MCF 10A (cell line): ENCODE measurements around the gene MAGED4B. TPM values are rescaled to one million over a fixed set of nuclear protein-coding genes. Genes with fewer than 3 reads are reported as not detected.
"Not testable (repeated sequence)": the region's sequence is repeated elsewhere in the genome, so short reads cannot be mapped to it uniquely, and the experiment has no call there.

Source experiments
- Bru-seq: library from RNA; stranded (reverse); fragments of 400-500 nt; gene quantifications from one replicate; lab custom pipeline; 2021; lab: Mats Ljungman, UMichigan
- BruChase-seq, 2 experiments: library from RNA; stranded (reverse); fragments of 400-500 nt; gene quantifications; one replicate each; lab custom pipeline; 2021; lab: Mats Ljungman, UMichigan
- BruUV-seq: library from RNA; stranded (reverse); fragments of 400-500 nt; replicated peaks from 2 replicates; lab custom pipeline; 2021; lab: Mats Ljungman, UMichigan
- CTCF ChIA-PET: fragments of 300-600 bp; sonication (Branson Sonifier 250); formaldehyde crosslinking; extraction: SDS; loops from one replicate; lab custom pipeline; 2021; ENCODE audit warnings: antibody characterized with exemption, inconsistent platforms; lab: Yijun Ruan, JAX
- POLR2A ChIA-PET: fragments of 300-600, 350-650 bp; sonication (Branson Sonifier 250); formaldehyde crosslinking; extraction: SDS; loops from one replicate; lab custom pipeline; 2020; ENCODE audit warnings: antibody characterized with exemption, inconsistent platforms; lab: Yijun Ruan, JAX
- DNase-seq: peaks from one replicate; pipeline ENCODE4 v3.0.0-alpha.2; 2018; ENCODE audit not compliant: unreplicated experiment
- H3K27ac Mint-ChIP-seq: one replicate; pipeline ENCODE4 v1.8.0; 2022; ENCODE audit warnings: mild to moderate bottlenecking, low read depth, mixed read lengths; ENCODE audit not compliant: unreplicated experiment
- H3K27me3 Mint-ChIP-seq: one replicate; pipeline ENCODE4 v1.8.0; 2022; ENCODE audit warnings: mixed read lengths; ENCODE audit not compliant: insufficient read depth, unreplicated experiment
- H3K36me3 Mint-ChIP-seq: one replicate; pipeline ENCODE4 v1.8.0; 2022; ENCODE audit warnings: mild to moderate bottlenecking, moderate library complexity, mixed read lengths; ENCODE audit not compliant: insufficient read depth, unreplicated experiment
- H3K4me1 Mint-ChIP-seq: one replicate; pipeline ENCODE4 v1.8.0; 2022; ENCODE audit warnings: mixed read lengths; ENCODE audit not compliant: insufficient read depth, unreplicated experiment
- H3K4me3 Mint-ChIP-seq: one replicate; pipeline ENCODE4 v1.8.0; 2022; ENCODE audit warnings: mild to moderate bottlenecking, moderate library complexity, mixed read lengths; ENCODE audit not compliant: unreplicated experiment
- H3K9me3 Mint-ChIP-seq: one replicate; pipeline ENCODE4 v1.8.0; 2022; ENCODE audit warnings: mixed read lengths; ENCODE audit not compliant: unreplicated experiment
- CTCF ChIP-seq: fragments of 200-600 bp; IDR thresholded peaks from one replicate; pipeline ENCODE4 v1.8.0; 2022; ENCODE audit warnings: antibody characterized with exemption, mild to moderate bottlenecking; ENCODE audit not compliant: unreplicated experiment
- intact Hi-C: fragments of 100-400 bp; cut with micrococcal nuclease; formaldehyde crosslinking; loops from 2 replicates; pipeline ENCODE4 v1.14.1; 2022
- long read RNA-seq: library from polyadenylated mRNA; stranded (forward); transcript quantifications from one replicate; pipeline ENCODE4 v2.0.0, GENCODE V29; 2022
- total RNA-seq: library from RNA; stranded (reverse); gene quantifications from 2 replicates; pipeline ENCODE4 v1.2.3, GENCODE V29; 2022

Gene MAGED4B, protein sequence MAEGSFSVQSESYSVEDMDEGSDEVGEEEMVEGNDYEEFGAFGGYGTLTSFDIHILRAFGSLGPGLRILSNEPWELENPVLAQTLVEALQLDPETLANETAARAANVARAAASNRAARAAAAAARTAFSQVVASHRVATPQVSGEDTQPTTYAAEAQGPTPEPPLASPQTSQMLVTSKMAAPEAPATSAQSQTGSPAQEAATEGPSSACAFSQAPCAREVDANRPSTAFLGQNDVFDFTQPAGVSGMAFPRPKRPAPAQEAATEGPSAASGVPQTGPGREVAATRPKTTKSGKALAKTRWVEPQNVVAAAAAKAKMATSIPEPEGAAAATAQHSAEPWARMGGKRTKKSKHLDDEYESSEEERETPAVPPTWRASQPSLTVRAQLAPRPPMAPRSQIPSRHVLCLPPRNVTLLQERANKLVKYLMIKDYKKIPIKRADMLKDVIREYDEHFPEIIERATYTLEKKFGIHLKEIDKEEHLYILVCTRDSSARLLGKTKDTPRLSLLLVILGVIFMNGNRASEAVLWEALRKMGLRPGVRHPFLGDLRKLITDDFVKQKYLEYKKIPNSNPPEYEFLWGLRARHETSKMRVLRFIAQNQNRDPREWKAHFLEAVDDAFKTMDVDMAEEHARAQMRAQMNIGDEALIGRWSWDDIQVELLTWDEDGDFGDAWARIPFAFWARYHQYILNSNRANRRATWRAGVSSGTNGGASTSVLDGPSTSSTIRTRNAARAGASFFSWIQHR
- total RNA-seq, result not detected in 2 replicates
- Bru-seq, nascent RNA, result not detected
- BruChase-seq, experiment 1, labeled RNA remaining after a 6-hour chase, result not detected
- BruChase-seq, experiment 2, labeled RNA remaining after a 2-hour chase, result not detected
- long read RNA-seq, result 0 reads

GRCh38 chrX:52068666-52069640 lies at the start of gene MAGED4B:
MAGED4B (minus strand) TSS chrX:52069183; CDS start chrX:52068172, 1,011 bp downstream.
- H3K4me3 Mint-ChIP-seq, BruUV-seq, intact Hi-C loops, H3K27ac Mint-ChIP-seq, H3K27me3 Mint-ChIP-seq, H3K4me1 Mint-ChIP-seq, POLR2A ChIA-PET, CTCF ChIA-PET, H3K9me3 Mint-ChIP-seq, DNase-seq, H3K36me3 Mint-ChIP-seq: not testable (repeated sequence)

- H3K27me3 Mint-ChIP-seq, result peaks cover 31% of the 10 kb centered on the region
- no peak for DNase-seq
- H3K4me3 Mint-ChIP-seq, result no peak overlapping the region
- TF ChIP-seq CTCF, result no peak
- no TSS peak for BruUV-seq
- H3K9me3 Mint-ChIP-seq, result peaks cover 24% of the 10 kb centered on the region
- no peak overlapping the region for H3K27ac Mint-ChIP-seq
- no peaks in the 10 kb centered on the region for H3K4me1 Mint-ChIP-seq
- ChIA-PET CTCF (interaction anchor here (0.6 kb wide), 1 partner anchor 803 kb away, joined by 3 read pairs; no protein-coding TSS in a partner anchor), POLR2A (no interaction called here)
- no peaks in the 10 kb centered on the region for H3K36me3 Mint-ChIP-seq
- intact Hi-C loops, result no loop called here
Measured at GRCh38 chrX:52118262-52118661, 49.3 kb upstream of the MAGED4B start.

- Mint-ChIP-seq H3K27ac (no peak overlapping the region), H3K9me3 (peaks cover 24% of the 10 kb centered on the region), H3K27me3 (peaks cover 22% of the 10 kb centered on the region), H3K4me3 (no peak overlapping the region), H3K4me1 (no peaks in the 10 kb centered on the region), H3K36me3 (no peaks in the 10 kb centered on the region)
- DNase-seq, result no peak
- intact Hi-C loops, result no loop called here
- CTCF ChIA-PET, result no interaction called here
- no TSS peak for BruUV-seq
- POLR2A ChIA-PET, result no interaction called here
- TF ChIP-seq CTCF, result no peak
Measured at GRCh38 chrX:52082578-52082977, 13.6 kb upstream of the MAGED4B start.

DNA sequence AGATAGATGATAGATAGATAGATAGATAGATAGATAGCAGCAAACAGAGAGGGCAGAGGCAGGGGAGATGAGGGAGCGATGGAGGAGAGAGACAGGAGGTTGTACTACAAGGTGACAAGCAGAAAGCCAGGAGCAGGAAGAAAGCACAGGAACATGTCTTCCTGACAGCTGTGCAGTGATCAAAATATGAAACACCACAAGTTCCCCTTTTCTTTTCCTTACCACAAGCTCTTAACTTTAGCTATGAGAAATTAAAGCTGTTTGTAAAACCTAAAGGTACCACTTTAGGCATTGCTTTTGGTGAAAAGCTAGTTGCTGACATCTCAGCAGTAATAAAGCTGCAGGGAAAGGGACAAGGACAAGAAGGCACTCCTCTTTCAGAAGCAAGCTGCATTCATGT lies 9.1 kb upstream of the MAGED4B start:
- no TSS peak for BruUV-seq
- Mint-ChIP-seq H3K27ac (no peak overlapping the region), H3K4me1 (no peaks in the 10 kb centered on the region), H3K9me3 (peaks cover 25% of the 10 kb centered on the region), H3K4me3 (no peak overlapping the region), H3K36me3 (no peaks in the 10 kb centered on the region), H3K27me3 (peaks cover 27% of the 10 kb centered on the region)
- ChIA-PET POLR2A (no interaction called here), CTCF (no interaction called here)
- no peak for DNase-seq
- TF ChIP-seq CTCF, result no peak
- intact Hi-C loops, result no loop called here

DNA sequence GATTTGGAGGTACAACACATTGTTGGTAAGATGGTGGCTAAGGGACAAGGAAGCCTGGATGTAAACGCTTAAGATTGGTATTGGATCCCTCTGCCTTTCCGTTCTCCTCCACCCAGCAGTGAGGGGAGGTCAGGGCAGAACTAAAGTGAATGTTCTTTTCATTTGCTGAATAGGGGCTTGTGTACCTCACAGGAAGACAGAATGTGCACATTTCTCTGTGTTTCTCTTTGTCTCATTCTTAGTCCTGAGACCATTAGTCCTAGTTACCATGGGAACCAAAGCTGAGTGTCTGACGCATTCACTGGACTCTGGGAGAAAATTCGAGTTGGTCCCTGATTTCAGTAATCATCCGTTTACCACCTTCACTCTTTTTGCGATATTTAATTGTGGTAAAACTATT lies 26.7 kb downstream of the MAGED4B start:
- intact Hi-C loops, H3K4me1 Mint-ChIP-seq, H3K4me3 Mint-ChIP-seq, H3K36me3 Mint-ChIP-seq, H3K27ac Mint-ChIP-seq, POLR2A ChIA-PET, CTCF ChIA-PET, H3K9me3 Mint-ChIP-seq, DNase-seq, BruUV-seq: not testable (repeated sequence)
- H3K27me3 Mint-ChIP-seq, result peaks cover 14% of the 10 kb centered on the region
